HepG2 (cell line): ENCODE results near the gene CAPN7. TPM values are rescaled to one million over a fixed set of nuclear protein-coding genes. Genes with fewer than 3 reads are reported as not detected.

Experiments used
- ATAC-seq: fragments of 200-7000 bp; cut with Tn5 transposase; 3 replicates; pipeline ENCODE4 v1.9.1; 2020; ENCODE audit warnings: mild to moderate bottlenecking, moderate library complexity
- BruUV-seq: library from RNA; stranded (reverse); fragments of 400-500 nt; replicated peaks from 2 replicates; lab custom pipeline; 2021; lab: Mats Ljungman, UMichigan
- CTCF ChIA-PET: fragments of 300-600 bp; formaldehyde crosslinking; extraction: SDS; loops from one replicate; lab custom pipeline; 2021; ENCODE audit warnings: low total read pairs, inconsistent platforms, low intra/inter-chr PET ratio; lab: Yijun Ruan, JAX
- POLR2A ChIA-PET: fragments of 350-600 bp; sonication (Branson Sonifier 250); formaldehyde crosslinking; loops from one replicate; lab custom pipeline; 2020; ENCODE audit warnings: antibody characterized with exemption, inconsistent platforms; lab: Yijun Ruan, JAX
- DNase-seq: peaks from one replicate; pipeline ENCODE4 v3.0.0-alpha.2; 2015; ENCODE audit warnings: low spot score
- FAIRE-seq: peaks from 3 replicates; lab custom pipeline; 2011; peaks lifted over from hg19 to GRCh38; lab: Jason Lieb, UNC
- H2AFZ ChIP-seq: one replicate; pipeline ENCODE4 v1.6.1; 2011; ENCODE audit warnings: low read length, inconsistent platforms
- H3K27ac ChIP-seq: fragments of 300-600 bp; 3 replicates; pipeline ENCODE4 v1.8.0; 2011; ENCODE audit warnings: mixed run types, mild to moderate bottlenecking, mixed read lengths, low read length, inconsistent platforms; ENCODE audit not compliant: insufficient read depth; ENCODE audit errors: extremely low read length
- H3K27me3 ChIP-seq, 2 experiments: fragments of 200-600 bp in 1 of 2; 2 replicates in 1 of 2; 3 replicates in 1 of 2; pipeline versions ENCODE4 v1.6.0 to v1.8.0; 2011; ENCODE audit warnings: low read length in 2 of 2, mild to moderate bottlenecking in 2 of 2, moderate library complexity in 2 of 2, inconsistent platforms in 1 of 2; ENCODE audit not compliant: insufficient read depth in 2 of 2, control insufficient read depth in 1 of 2
- H3K36me3 ChIP-seq, 2 experiments: fragments of 200-600 bp in 1 of 2; replicated peaks in 1 of 2; 2 replicates in 1 of 2; 3 replicates in 1 of 2; pipeline versions ENCODE4 v1.5.1 to v1.8.0; 2011; ENCODE audit warnings: low read length in 2 of 2, inconsistent platforms in 1 of 2; ENCODE audit not compliant: insufficient read depth in 2 of 2, control insufficient read depth in 1 of 2
- H3K4me1 ChIP-seq: 2 replicates; pipeline ENCODE4 v1.5.1; 2012; ENCODE audit warnings: low read length, inconsistent platforms; ENCODE audit not compliant: insufficient read depth
- H3K4me2 ChIP-seq: 2 replicates; pipeline ENCODE4 v1.6.0; 2011; ENCODE audit warnings: low read depth, low read length, inconsistent platforms
- H3K4me3 ChIP-seq, 3 experiments: fragments of 200-600 bp in 1 of 3; sonication (generic), shearing (Covaris generic) in 1 of 3; replicated peaks in 1 of 3; 2 replicates each; pipeline ENCODE4 v1.5.1; 2011 to 2016; ENCODE audit warnings: low read length in 3 of 3, inconsistent platforms in 2 of 3, low read depth in 2 of 3, mild to moderate bottlenecking in 2 of 3, control low read depth in 1 of 3, mixed read lengths in 1 of 3; ENCODE audit not compliant: insufficient read depth in 1 of 3
- H3K79me2 ChIP-seq: one replicate; pipeline ENCODE4 v1.6.1; 2011; ENCODE audit warnings: low read length, inconsistent platforms; ENCODE audit not compliant: insufficient read depth
- H3K9ac ChIP-seq: 2 replicates; pipeline ENCODE4 v1.6.0; 2011; ENCODE audit warnings: mild to moderate bottlenecking, low read depth, low read length, inconsistent platforms; ENCODE audit not compliant: insufficient read depth
- H3K9me3 ChIP-seq: 2 replicates; pipeline ENCODE4 v1.5.1; 2012; ENCODE audit warnings: mild to moderate bottlenecking, low read length
- H4K20me1 ChIP-seq: 2 replicates; pipeline ENCODE4 v1.6.0; 2011; ENCODE audit warnings: inconsistent platforms, mild to moderate bottlenecking, low read length, moderate library complexity; ENCODE audit not compliant: insufficient read depth
- AGO2 ChIP-seq: fragments of 200-400 bp; formaldehyde crosslinking; optimal IDR thresholded peaks from 2 replicates; pipeline ENCODE3; 2017; ENCODE audit warnings: mild to moderate bottlenecking, low read depth, low read length, moderate library complexity
- CEBPG ChIP-seq: IDR thresholded peaks from 2 replicates; pipeline ENCODE4 v1.6.1; 2016
- CENPT ChIP-seq: sonication (generic); formaldehyde crosslinking; IDR thresholded peaks from 2 replicates; pipeline ENCODE4 v1.8.0; 2022; ENCODE audit warnings: low read depth, mild to moderate bottlenecking, moderate library complexity, missing genetic modification reagents
- HOXA9 ChIP-seq: sonication (generic); formaldehyde crosslinking; IDR thresholded peaks from 2 replicates; pipeline ENCODE4 v1.8.1; 2022; ENCODE audit warnings: missing genetic modification reagents, mild to moderate bottlenecking, moderate library complexity, borderline replicate concordance
- TIGD3 ChIP-seq: sonication (generic); formaldehyde crosslinking; IDR thresholded peaks from 2 replicates; pipeline ENCODE4 v1.5.1; 2020; ENCODE audit warnings: mild to moderate bottlenecking, missing genetic modification reagents, borderline replicate concordance
- ZBTB34 ChIP-seq: sonication (generic); formaldehyde crosslinking; IDR thresholded peaks from 2 replicates; pipeline ENCODE4 v1.8.0; 2022; ENCODE audit warnings: mild to moderate bottlenecking, missing genetic modification reagents
- ZNF142 ChIP-seq: sonication (generic); formaldehyde crosslinking; IDR thresholded peaks from 2 replicates; pipeline ENCODE4 v1.4.0; 2020; ENCODE audit warnings: missing genetic modification reagents
- ZNF331 ChIP-seq: sonication (generic); formaldehyde crosslinking; IDR thresholded peaks from 2 replicates; pipeline ENCODE4 v1.4.0; 2020; ENCODE audit warnings: missing genetic modification reagents
- ZSCAN5A ChIP-seq: sonication (generic); formaldehyde crosslinking; IDR thresholded peaks from 2 replicates; pipeline ENCODE4 v1.8.0; 2022; ENCODE audit warnings: mild to moderate bottlenecking, missing genetic modification reagents, borderline replicate concordance
- WGBS: methylation state at CpG from one replicate; pipeline ENCODE4 v1.1.6; 2017; ENCODE audit warnings: low lambda C conversion rate; 5-methylcytosine and 5-hydroxymethylcytosine counted together
- in situ Hi-C: cut with HindIII; loops from 2 replicates; pipeline ENCODE4 v1.10.0; 2017; ENCODE audit warnings: low pct_unique_long_range_greater_than_20kb; ENCODE audit not compliant: extremely low pct_ligation_motif_present
- intact Hi-C: fragments of 100-400 bp; cut with micrococcal nuclease; formaldehyde crosslinking; loops from one replicate; pipeline ENCODE4 v1.10.0; 2022; ENCODE audit not compliant: unreplicated experiment
- polyA plus RNA-seq, 8 experiments: library from polyadenylated mRNA; depleted of rRNA in 3 of 8; stranded (reverse) in 7 of 8; unstranded in 1 of 8; fragments of >200 nt; fragmentation: Illumina TruSeq in 4 of 8; extraction: Trizol in 4 of 8; gene quantifications; 2 replicates each; pipeline versions ENCODE4 v1.2.1 to v1.2.3, GENCODE V29; 2011 to 2016; ENCODE audit warnings: low read depth in 4 of 8, missing spikeins in 1 of 8, mixed read lengths in 1 of 8; ENCODE audit not compliant: insufficient read depth in 1 of 8
- total RNA-seq, 5 experiments: library from RNA; depleted of rRNA; stranded (reverse); fragments of >200 nt; fragmentation: Illumina TruSeq; extraction: Trizol; gene quantifications; 2 replicates each; pipeline ENCODE4 v1.2.3, GENCODE V29; 2016; ENCODE audit warnings: low read depth in 1 of 5

Gene CAPN7
- total and polyA plus RNA-seq, 2 of the 13 experiments (the other 11 are each of a cell fraction or from before 2014, with no cell fraction given): 16.7 to 36.8 TPM

DNA sequence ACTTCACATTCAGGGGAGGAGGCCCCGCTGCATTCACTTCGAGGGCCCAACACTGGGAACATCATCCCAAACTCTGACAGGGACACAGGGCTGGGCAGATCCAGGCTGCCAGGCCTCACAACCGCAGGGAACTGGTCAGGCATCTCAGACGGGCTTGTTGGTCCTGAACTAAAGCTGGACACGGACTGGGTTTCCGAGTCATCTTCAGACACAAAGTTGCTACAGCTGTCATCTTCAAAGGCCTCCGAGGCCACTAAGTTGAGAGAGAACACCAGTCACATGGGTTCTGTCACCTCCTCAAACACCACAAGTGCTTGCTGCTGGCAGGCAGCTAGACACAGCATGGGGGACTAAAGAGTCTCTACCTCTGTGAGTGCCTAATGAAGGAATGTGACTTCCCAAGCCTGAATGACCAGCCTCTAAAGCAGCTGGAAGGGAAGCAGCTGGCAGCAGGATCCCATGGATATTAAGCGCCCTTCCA, 50.9 kb downstream of the CAPN7 start:
- Histone ChIP-seq H2AFZ (no peak overlapping the region), H4K20me1 (no peaks in the 10 kb centered on the region), H3K27me3 (no peaks in the 10 kb centered on the region), H3K9ac (no peak overlapping the region), H3K4me3 (no peak overlapping the region), H3K27ac (no peak overlapping the region), H3K4me2 (no peak overlapping the region), H3K4me1 (no peaks in the 10 kb centered on the region), H3K36me3 (peaks cover 4 to 35% of the 10 kb centered on the region in 2 experiments; a peak in 2 of 5 replicates), H3K9me3 (no peaks in the 10 kb centered on the region), H3K79me2 (no peaks in the 10 kb centered on the region)
- ATAC-seq (no peak), DNase-seq (no peak), FAIRE-seq (no peak)
- 91% methylated on average over 4 of the region's 8 CpGs for WGBS
- ChIA-PET CTCF (no interaction called here), POLR2A (no interaction called here)
- intact Hi-C loops (no loop called here), in situ Hi-C loops (no loop called here)
- TF ChIP-seq ZSCAN5A (no peak), ZNF142 (CRISPR knock-in tag) (no peak), ZNF331 (CRISPR knock-in tag) (no peak), CENPT (CRISPR knock-in tag) (no peak), CEBPG (CRISPR knock-in tag) (no peak), AGO2 (peak; percentile 14), HOXA9 (CRISPR knock-in tag) (no peak), TIGD3 (CRISPR knock-in tag) (no peak), ZBTB34 (CRISPR knock-in tag) (no peak)
- no TSS peak for BruUV-seq
